GM23338 (cell line): ENCODE data around the gene PTPRF. TPM values are rescaled to one million over a fixed set of nuclear protein-coding genes. Genes with fewer than 3 reads are reported as not detected.

Source experiments
- ATAC-seq: fragments of 200-7000 bp; cut with Tn5 transposase; 3 replicates; pipeline ENCODE4 v1.9.1; 2020
- DNase-seq: peaks from one replicate; pipeline ENCODE4 v3.0.0-alpha.2; 2015; ENCODE audit warnings: low spot score
- H2AFZ ChIP-seq: fragments of 200-600 bp; sonication (generic); 2 replicates; pipeline ENCODE4 v1.8.0; 2016; ENCODE audit warnings: antibody characterized with exemption, mild to moderate bottlenecking, moderate library complexity
- H3F3A ChIP-seq: fragments of 200-600 bp; sonication (generic); replicated peaks from 2 replicates; pipeline ENCODE4 v1.8.0; 2017; ENCODE audit warnings: antibody characterized with exemption, mixed run types, low read depth
- H3K27ac ChIP-seq: fragments of 200-600 bp; sonication (generic); 2 replicates; pipeline ENCODE4 v1.6.1; 2016; ENCODE audit warnings: low read depth
- H3K27me3 ChIP-seq: fragments of 200-600 bp; sonication (generic); 2 replicates; pipeline ENCODE4 v1.8.0; 2016; ENCODE audit warnings: mild to moderate bottlenecking, mixed run types, moderate library complexity; ENCODE audit not compliant: insufficient read depth
- H3K36me3 ChIP-seq: fragments of 200-600 bp; sonication (generic); 2 replicates; pipeline ENCODE4 v1.8.0; 2016; ENCODE audit warnings: mild to moderate bottlenecking; ENCODE audit not compliant: insufficient read depth
- H3K4me1 ChIP-seq: fragments of 200-600 bp; sonication (generic); 2 replicates; pipeline ENCODE4 v1.8.0; 2016; ENCODE audit warnings: mild to moderate bottlenecking, moderate library complexity; ENCODE audit not compliant: insufficient read depth
- H3K4me2 ChIP-seq: fragments of 200-600 bp; sonication (generic); 2 replicates; pipeline ENCODE4 v1.7.1; 2017; ENCODE audit warnings: mixed run types
- H3K4me3 ChIP-seq: fragments of 200-600 bp; sonication (generic); 2 replicates; pipeline ENCODE4 v1.6.1; 2016; ENCODE audit warnings: mixed run types
- H3K79me2 ChIP-seq: fragments of 200-600 bp; sonication (generic); replicated peaks from 2 replicates; pipeline ENCODE4 v1.8.0; 2017; ENCODE audit warnings: mild to moderate bottlenecking; ENCODE audit not compliant: insufficient read depth
- H3K9me2 ChIP-seq: fragments of 200-600 bp; sonication (generic); 2 replicates; pipeline ENCODE4 v1.8.0; 2017; ENCODE audit not compliant: insufficient read depth
- H4K20me1 ChIP-seq: fragments of 200-600 bp; sonication (generic); replicated peaks from 2 replicates; pipeline ENCODE4 v1.8.0; 2017; ENCODE audit warnings: mild to moderate bottlenecking; ENCODE audit not compliant: insufficient read depth
- H3K27ac Mint-ChIP-seq: 2 replicates; pipeline ENCODE4 v1.8.0; 2020; ENCODE audit warnings: inconsistent platforms, mild to moderate bottlenecking, moderate library complexity, mixed read lengths
- H3K27me3 Mint-ChIP-seq: 3 replicates; pipeline ENCODE4 v1.8.0; 2022; ENCODE audit warnings: low read depth, mild to moderate bottlenecking, moderate library complexity, mixed read lengths, inconsistent platforms; ENCODE audit not compliant: insufficient read depth, poor library complexity
- H3K36me3 Mint-ChIP-seq: 3 replicates; pipeline ENCODE4 v1.8.0; 2021; ENCODE audit warnings: low read depth, mild to moderate bottlenecking, inconsistent platforms, moderate library complexity, mixed read lengths
- H3K4me1 Mint-ChIP-seq: 3 replicates; pipeline ENCODE4 v1.8.0; 2020; ENCODE audit warnings: mild to moderate bottlenecking, inconsistent platforms, mixed read lengths
- H3K4me3 Mint-ChIP-seq: 3 replicates; pipeline ENCODE4 v1.8.0; 2021; ENCODE audit warnings: moderate library complexity, mild to moderate bottlenecking, inconsistent platforms, mixed read lengths
- H3K9me3 Mint-ChIP-seq: 3 replicates; pipeline ENCODE4 v1.8.0; 2020; ENCODE audit warnings: moderate library complexity, mild to moderate bottlenecking, inconsistent platforms, mixed read lengths
- CREB1 ChIP-seq: fragments of 250-450 bp; sonication (Bioruptor Pico); IDR thresholded peaks from 2 replicates; pipeline ENCODE4 v1.5.0; 2020; ENCODE audit warnings: low read depth, mild to moderate bottlenecking, moderate library complexity
- EZH2phosphoT487 ChIP-seq: fragments of 200-600 bp; sonication (generic); IDR thresholded peaks from one replicate; pipeline ENCODE4 v1.8.1; 2018; ENCODE audit warnings: antibody characterized with exemption; ENCODE audit not compliant: unreplicated experiment
- ZNF331 ChIP-seq: fragments of 250-450 bp; sonication (Bioruptor Pico); IDR thresholded peaks from 2 replicates; pipeline ENCODE4 v1.5.0; 2020; ENCODE audit warnings: low read depth, mild to moderate bottlenecking, moderate library complexity
- ZNF462 ChIP-seq: fragments of 250-450 bp; sonication (Bioruptor Pico); IDR thresholded peaks from 2 replicates; pipeline ENCODE4 v1.5.0; 2020; ENCODE audit warnings: mild to moderate bottlenecking, moderate library complexity
- polyA plus RNA-seq: library from polyadenylated mRNA; unstranded; fragments of >200 nt; fragmentation: Nextera tagmentation; extraction: Ambion mirVana; gene quantifications from 2 replicates; pipeline ENCODE4 v1.2.1, GENCODE V29; 2016
- total RNA-seq: library from RNA; depleted of rRNA; stranded (reverse); fragments of >200 nt; shearing (Covaris generic); gene quantifications from 2 replicates; pipeline ENCODE4 v1.2.3, GENCODE V29; 2014

PTPRF gene
- total and polyA plus RNA-seq, 2 experiments from 2014 or later: 52.4 to 173 TPM

- TF ChIP-seq ZNF331 (CRISPR knock-in tag) (no peak), ZNF462 (CRISPR knock-in tag) (no peak)
Measured at GRCh38 chr1:43531107-43531905, 623 bp downstream of the PTPRF start (continued).

GRCh38 chr1:43531906-43532584 lies 1.4 kb downstream of the PTPRF start:
- peak overlapping the region; percentile 99 for H3K27ac Mint-ChIP-seq
- Histone ChIP-seq H3K4me3 (peak overlapping the region; percentile 94), H3K79me2 (peaks cover 54% of the 10 kb centered on the region), H3K9me2 (no peaks in the 10 kb centered on the region), H2AFZ (no peak overlapping the region), H3K27ac (peak overlapping the region; percentile 76; the same call in 1 of the 2 replicates), H4K20me1 (peaks cover 43% of the 10 kb centered on the region), H3F3A (peaks cover 14% of the 10 kb centered on the region), H3K4me1 (peaks cover 48% of the 10 kb centered on the region), H3K36me3 (no peaks in the 10 kb centered on the region), H3K27me3 (peaks cover 10% of the 10 kb centered on the region), H3K4me2 (peak overlapping the region; percentile 99)
- peaks cover 22% of the 10 kb centered on the region for H3K36me3 Mint-ChIP-seq
- H3K9me3 Mint-ChIP-seq: peaks cover 3% of the 10 kb centered on the region; the same call in 2 of the 3 replicates
- TF ChIP-seq EZH2phosphoT487 (no peak), CREB1 (CRISPR knock-in tag) (0 out of 2 replicates have a peak, but pooled peaks have one; percentile 33)
- H3K4me1 Mint-ChIP-seq: peaks cover 62% of the 10 kb centered on the region
- H3K27me3 Mint-ChIP-seq: peaks cover 30% of the 10 kb centered on the region
- DNase-seq (peak; percentile 82), ATAC-seq (peak; percentile 41)
- peak overlapping the region; percentile 100 for H3K4me3 Mint-ChIP-seq
